ENCODE measurements around the gene FABP7.

Gene FABP7

DNA sequence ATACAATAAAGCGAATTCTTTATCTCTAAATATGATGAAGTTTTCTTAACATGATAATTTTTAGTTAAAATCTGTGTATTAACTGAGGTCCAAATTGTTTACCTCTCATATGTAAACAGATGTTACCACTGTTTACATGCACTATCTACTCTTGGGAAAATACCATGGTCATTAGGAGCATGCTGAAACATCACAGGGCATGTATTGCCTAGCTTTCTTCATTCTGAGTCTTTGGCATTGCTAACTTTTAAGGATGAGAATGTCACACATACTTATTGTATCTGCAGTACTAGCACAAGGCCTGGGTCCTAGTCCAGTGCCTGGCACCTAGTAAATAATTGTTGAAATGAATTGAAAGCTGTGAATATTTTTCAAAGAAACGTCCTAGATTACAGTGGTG, 30.2 kb downstream of the FABP7 start:
- DNase-seq (ENCODE audit: low read depth, low spot score), result no peak
- CTCF ChIA-PET, result interaction anchor here (1.1 to 1.4 kb wide), 2 partner anchors 20 to 29 kb away, joined by 3 to 5 read pairs; no protein-coding TSS in a partner anchor
- POLR2A ChIA-PET, result no interaction called here
- TF ChIP-seq CTCF (IDR thresholded peaks at IDR 0.05; ENCODE audit: insufficient read depth, low read length, missing control alignments), result no peak
- no peak overlapping the region for H3K4me3 ChIP-seq (ENCODE audit: low read depth, low read length)

- H3K4me3 ChIP-seq (ENCODE audit: low read depth, low read length), result no peak overlapping the region
- no peak for TF ChIP-seq CTCF (IDR thresholded peaks at IDR 0.05; ENCODE audit: insufficient read depth, low read length, missing control alignments)
- CTCF ChIA-PET, result interaction anchor here (1.1 to 1.4 kb wide), 2 partner anchors 20 to 29 kb away, joined by 3 to 5 read pairs; no protein-coding TSS in a partner anchor
- DNase-seq (ENCODE audit: low read depth, low spot score), result no peak
- POLR2A ChIA-PET, result no interaction called here
These were observed 30.7 kb downstream of the FABP7 start for GRCh38 chr6:122810189-122810588.

DNA sequence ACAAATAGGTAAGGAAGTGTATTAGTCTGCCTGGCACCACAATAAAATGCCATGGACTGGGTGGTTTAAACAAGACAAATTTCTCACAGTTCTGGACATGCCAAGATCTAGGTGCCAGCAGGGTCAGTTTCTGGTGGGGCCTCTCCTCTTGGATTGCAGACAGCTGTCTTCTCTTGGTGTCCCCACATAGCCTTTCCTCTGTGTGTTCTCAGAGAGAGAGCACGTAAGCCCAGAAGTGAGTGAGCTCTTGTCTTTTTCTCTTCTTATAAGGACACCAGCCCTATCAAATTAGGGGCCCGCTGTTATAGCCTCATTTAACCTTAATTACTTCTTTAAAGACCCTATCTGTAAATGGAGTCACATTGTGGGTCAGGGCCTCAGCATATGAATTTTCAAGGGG, 37.8 kb downstream of the FABP7 start:
- ChIA-PET POLR2A (no interaction called here), CTCF (interaction anchor here (0.7 to 0.9 kb wide), 2 partner anchors 9 to 28 kb away, joined by 4 read pairs; no protein-coding TSS in a partner anchor)
- no peak for DNase-seq (ENCODE audit: low read depth, low spot score)

DNA sequence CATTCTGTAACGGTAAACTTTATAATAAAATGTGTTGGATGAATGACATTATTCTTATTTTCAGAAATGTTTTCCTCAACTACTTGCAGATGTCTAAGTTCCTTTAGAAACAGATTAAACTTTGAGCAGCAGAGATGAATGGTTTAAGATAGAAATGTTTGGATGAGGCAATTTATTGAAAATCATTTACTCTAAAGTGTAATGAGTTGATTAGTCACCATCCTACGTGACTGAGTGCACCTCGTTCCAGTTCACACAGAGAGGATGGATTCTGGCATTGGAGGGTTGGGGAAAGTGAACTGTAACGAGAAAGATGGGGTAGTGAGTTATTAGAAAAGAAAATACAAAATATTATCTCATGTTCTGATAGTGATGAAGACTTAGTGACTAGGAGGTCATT, 38.2 kb downstream of the FABP7 start:
- ChIA-PET POLR2A (no interaction called here), CTCF (interaction anchor here (0.7 to 0.9 kb wide), 2 partner anchors 25 to 28 kb away, joined by 3 to 4 read pairs; no protein-coding TSS in a partner anchor)
- no peak for DNase-seq (ENCODE audit: low read depth, low spot score)
- TF ChIP-seq CTCF (IDR thresholded peaks at IDR 0.05; ENCODE audit: insufficient read depth, low read length, missing control alignments), result no peak
- no peak overlapping the region for H3K4me3 ChIP-seq (ENCODE audit: low read depth, low read length)

More for the DNA sequence above, 37.8 kb downstream of the FABP7 start:
- H3K4me3 ChIP-seq (ENCODE audit: low read depth, low read length), result no peak overlapping the region
- TF ChIP-seq CTCF (IDR thresholded peaks at IDR 0.05; ENCODE audit: insufficient read depth, low read length, missing control alignments), result no peak

- POLR2A ChIA-PET, result no interaction called here
- DNase-seq (ENCODE audit: low read depth, low spot score), result no peak
- CTCF ChIA-PET, result no interaction called here
- H3K4me3 ChIP-seq (ENCODE audit: low read depth, low read length), result no peak overlapping the region
- TF ChIP-seq CTCF (IDR thresholded peaks at IDR 0.05; ENCODE audit: insufficient read depth, low read length, missing control alignments), result no peak
These were observed 39.4 kb downstream of the FABP7 start for GRCh38 chr6:122818866-122819265.

DNA sequence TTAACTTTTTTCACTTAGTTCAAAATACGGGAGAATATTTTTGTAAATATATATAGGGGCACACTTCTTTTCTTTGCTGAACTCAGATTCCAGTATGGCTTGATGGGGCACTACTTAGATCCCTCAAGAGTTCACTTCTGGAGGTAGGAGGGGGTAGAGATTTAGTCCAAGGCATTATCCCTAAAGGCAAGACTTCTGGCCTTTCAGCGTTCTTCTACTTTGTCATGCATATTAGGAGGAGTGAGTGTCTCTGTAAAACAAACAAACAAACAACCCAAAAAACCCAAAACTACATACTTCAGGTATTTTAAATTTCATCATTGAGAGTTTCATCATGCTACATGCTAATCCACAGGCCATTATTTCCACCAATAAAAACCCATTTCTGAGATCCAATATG, 41.6 kb downstream of the FABP7 start:
- no peak for DNase-seq (ENCODE audit: low read depth, low spot score)
- CTCF ChIA-PET, result interaction anchor here (6.0 kb wide), 1 partner anchor 18 kb away, joined by 30 read pairs; no protein-coding TSS in a partner anchor
- TF ChIP-seq CTCF (IDR thresholded peaks at IDR 0.05; ENCODE audit: insufficient read depth, low read length, missing control alignments), result no peak
- no peak overlapping the region for H3K4me3 ChIP-seq (ENCODE audit: low read depth, low read length)
- POLR2A ChIA-PET, result no interaction called here
